ENCODE data around the gene PPP1R3G.
"Not testable (repeated sequence)": the region's sequence is repeated elsewhere in the genome, so short reads cannot be mapped to it uniquely, and the experiment has no call there.

PPP1R3G gene

DNA sequence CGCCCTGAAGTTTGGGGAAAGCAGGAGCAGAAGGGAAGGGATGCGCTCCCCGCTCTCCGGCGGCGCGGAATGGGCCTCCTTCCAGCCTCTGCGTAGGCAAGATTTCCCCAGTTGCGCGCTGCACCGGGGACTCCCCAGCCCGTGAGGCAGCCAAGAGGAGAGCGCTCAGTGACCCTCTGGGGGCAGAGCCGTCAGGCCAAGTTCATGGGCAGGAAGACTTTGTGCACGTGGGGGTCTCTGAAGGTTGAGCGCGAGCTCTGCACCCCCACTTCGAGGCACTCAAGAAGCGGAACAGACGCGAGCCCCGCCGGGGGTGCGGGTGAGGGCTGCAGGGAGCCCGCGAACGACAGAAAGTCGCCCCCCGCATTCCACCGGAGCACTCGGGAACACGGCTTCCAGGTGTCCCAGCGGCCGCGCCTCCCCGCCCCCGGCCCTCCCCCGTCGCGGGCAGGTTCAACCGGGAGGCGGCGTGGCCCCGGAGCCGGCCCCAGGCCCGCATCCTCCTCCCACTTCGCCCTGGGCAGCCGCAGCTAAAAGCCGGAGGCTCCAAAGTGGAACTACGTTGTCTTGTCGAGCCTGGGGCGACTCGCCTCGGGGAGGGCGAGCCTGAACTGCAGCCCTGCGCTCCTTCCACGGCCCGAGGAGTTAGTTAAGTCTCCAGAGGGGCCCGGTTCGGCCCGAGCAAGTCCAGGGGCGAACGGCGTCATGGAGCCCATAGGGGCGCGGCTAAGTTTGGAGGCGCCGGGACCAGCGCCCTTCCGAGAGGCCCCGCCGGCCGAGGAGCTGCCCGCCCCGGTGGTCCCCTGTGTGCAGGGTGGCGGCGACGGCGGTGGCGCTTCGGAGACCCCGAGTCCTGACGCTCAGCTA is at the start of gene PPP1R3G:
Gene PPP1R3G, plus strand, starts transcription at position 561 of the 867 bp plus-strand sequence. Its CDS starts 145 bp downstream, at position 706.
- no peak for DNase-seq (ENCODE audit: low read depth in 2 of 2)

DNA sequence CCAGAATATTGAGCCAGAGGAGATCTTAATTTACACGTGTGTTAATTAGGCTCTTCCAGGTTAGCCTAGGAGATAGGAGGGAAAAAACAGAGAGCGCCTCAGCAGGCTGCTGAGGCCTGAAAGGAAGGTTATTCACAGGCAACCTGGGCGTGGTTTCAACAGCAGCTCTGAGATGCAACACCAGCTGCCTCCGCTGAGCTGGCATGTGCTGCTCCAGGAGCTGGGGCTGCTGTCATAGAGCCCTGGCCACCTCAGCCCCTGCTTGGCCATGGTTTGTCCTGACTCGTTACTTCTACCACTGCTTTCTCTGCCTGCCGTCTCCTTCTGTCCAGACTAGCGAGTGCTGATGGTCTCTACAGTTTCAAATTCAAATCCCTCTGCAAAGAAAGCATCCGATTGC is 48.9 kb upstream of the PPP1R3G start:
- no peak for DNase-seq (ENCODE audit: low read depth in 2 of 2)

DNA sequence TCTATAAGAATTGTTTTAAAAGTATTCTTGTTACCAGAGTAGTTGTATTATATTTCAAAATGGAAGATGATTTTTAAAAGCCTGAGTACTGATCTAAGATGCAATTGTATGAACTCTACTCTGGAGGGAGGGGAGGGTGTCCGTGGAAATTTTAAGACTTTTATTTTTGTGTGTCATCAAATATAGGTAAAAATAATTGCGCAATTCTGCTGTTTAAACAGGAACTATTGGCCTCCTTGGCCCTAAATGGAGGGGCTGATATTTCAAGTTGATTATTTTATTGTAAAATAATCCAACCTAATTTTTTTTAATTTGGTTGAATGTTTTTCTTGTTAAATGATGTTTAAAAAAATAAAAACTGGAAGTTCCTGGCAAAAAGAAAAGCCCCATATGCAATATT is 43.2 kb upstream of the PPP1R3G start:
- no peak for DNase-seq (ENCODE audit: low read depth in 2 of 2)

DNA sequence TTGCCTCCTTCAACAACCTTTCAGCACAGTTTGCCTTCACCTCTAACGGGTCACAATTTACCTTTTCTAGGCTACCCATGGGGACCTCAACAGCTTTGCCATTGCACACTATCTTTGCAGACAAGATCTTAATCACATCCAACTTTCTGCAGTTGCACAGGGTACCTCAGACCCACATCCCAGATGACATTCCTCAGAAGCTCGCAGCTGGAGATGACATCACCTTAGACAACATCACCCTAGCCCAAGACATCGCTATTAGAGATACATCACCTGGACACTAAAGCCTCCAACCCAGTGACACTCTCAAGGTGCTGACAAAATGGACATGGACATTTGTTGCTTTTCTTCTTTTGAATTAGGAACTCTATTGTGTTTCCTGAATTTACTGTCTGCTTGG is 42.7 kb upstream of the PPP1R3G start:
- no peak for DNase-seq (ENCODE audit: low read depth in 2 of 2)

DNA sequence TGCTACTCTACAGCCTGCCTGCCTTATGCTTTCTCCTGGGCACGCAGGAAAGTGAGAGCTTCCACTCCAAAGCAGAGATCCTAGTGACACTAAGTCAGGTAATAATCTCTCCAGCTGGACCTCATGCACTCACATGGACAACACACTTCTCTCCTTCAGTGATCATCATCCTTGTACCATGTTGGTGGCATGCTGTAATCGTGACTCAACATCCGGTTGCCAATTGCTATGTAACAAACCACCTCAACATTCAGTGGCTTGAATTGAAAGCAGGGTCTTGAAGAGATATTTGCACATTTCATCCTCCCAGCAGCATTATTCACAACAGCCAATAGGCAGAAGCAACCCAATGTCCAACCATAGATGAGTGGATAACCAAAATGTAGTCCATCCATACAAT is 40.3 kb upstream of the PPP1R3G start:
- DNase-seq (ENCODE audit: low read depth in 2 of 2), result no peak

DNA sequence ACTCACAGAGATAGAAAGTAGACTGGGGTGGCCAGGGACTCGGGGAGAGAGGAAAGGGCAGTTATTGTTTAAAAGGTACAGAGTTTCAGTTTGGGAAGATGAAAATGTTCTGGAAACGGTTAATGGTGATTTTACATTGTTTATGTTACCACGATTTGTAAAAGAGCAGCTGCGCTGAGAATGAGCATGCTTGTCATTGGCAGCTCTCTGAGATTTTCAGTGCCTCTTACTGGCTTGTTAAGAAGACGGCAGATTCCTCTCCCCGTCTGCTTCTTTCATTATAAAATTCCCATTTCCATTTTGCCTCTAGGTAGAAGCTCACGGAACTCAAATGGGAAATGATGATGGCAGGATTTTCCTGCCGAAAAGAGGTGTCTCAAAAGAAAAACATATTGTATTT is 39.7 kb upstream of the PPP1R3G start:
- no peak for DNase-seq (ENCODE audit: low read depth in 2 of 2)

DNA sequence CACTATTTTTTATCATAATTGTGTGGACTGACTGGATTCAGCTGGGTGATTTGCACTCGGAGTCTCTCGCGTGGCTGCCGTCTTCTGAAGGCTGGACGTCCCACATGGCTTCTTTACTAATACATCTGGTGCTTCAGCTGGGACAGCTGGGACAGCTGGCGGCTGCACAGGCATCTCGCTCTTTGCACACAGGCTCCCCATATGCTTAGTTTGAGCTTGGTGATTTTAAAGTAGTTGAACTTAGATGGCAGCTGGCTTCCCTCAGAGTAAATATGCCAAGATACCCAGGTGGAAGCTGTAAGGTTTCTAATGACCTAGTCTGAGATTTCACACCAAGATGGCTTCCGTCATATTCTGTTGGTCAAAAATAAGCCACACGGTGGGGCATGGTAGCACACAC is 38.7 kb upstream of the PPP1R3G start:
- DNase-seq (ENCODE audit: low read depth in 2 of 2), result no peak

DNA sequence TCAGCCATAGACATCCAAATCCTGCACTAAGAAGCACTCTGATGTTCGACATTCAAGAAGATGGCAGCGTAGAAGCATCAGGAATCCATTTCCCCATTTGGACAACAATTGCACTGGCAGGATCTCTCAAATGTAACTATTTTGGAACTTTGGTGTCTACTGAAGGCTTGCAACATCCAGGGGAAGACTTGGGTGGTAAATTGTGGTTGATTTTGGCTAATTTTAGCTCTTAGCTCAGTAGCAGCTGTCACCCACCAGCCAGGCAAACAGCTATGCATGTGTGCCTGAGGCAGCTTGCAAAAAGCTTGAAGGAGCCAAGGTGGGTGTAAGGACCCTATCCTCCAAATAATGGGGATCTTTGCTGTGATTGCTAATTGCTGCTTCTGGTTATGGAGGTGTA is 35.1 kb upstream of the PPP1R3G start:
- DNase-seq (ENCODE audit: low read depth in 2 of 2), result no peak

DNA sequence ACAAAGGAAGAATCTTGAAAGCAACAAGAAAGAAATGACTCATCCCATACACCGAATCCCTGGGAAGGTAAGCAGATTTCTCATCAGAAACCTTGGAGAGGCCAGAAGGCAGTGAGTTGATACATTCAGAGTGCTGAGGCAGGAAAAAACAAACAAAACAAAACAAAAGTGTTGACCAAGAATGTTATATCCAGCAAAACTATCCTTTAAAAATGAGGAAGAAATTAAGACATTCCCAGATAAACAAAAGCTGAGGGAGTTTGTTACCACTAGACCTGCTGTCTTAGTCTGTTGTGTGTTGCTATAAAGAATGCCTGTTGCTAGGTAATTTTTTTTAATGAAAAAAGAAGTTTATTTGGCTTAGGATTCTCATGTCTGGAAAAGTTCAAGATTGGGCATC is 33.7 kb upstream of the PPP1R3G start:
- no peak for DNase-seq (ENCODE audit: low read depth in 2 of 2)

DNA sequence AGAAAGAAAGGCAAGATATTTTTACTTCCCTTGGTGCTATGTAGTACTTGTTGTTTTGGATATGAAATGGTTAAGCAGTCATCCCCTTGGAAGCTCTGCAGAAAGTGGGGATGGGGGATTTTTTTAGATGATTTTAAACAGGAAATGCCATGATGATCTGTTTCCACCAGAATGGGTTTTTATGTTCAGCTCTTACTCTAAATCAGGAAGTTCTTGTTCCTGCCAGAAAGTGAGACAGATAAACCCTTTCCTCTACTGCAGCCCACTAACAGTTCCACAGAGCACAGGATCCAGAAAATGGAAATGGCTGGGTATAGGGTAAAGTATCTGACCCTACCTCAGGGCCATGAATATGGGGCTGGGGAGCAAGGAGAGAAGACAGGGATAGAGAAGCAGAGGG is 32.1 kb upstream of the PPP1R3G start:
- no peak for DNase-seq (ENCODE audit: low read depth in 2 of 2)

DNA sequence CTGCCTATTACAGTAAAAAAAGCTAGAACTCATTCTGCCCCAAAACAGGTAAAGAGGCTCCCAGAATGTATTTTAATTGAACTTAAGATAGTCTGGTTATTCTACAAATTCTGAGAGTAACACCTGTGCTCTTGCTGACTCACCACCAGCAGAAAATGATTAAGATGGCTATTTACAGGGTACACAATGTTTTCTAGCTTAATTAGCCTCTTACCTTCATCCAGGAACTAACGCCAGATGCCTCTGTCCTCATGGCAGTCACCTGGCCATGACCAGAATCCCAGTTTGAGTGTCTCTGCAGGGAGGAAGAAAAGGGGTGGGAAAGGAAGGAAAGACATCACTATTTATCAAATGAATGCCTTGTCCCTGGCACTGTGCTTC is 31.3 kb upstream of the PPP1R3G start:
- DNase-seq (ENCODE audit: low read depth in 2 of 2), result no peak

DNA sequence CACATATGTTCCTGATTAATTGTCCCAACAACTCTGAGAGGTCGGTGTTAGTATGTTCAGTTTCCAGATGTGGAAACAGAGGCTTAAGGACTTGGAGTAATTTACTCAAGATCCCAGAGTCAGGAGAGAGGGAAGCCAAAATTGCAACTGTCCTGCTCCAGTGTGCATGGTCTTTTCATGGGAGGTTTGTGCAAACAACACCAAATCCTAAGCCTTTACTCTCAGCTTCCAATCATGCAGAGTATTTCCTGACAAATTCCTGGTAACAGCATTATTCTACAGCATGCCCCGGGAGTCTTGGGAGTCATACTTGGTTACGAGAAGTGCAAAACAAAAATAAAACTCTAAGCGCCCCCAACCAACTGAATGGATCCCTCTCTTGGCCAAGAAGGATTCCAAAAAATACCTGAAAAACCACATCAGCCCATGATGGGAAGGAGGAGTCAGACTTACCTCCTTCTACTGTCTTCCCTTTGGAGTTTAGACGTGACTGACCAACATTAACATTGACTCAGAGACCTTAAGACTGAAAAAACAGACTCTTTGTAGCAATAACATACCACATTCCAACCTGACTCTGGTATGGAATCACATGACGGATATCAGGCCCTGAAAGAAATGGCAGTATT is 30.8 kb upstream of the PPP1R3G start:
- DNase-seq (ENCODE audit: low read depth in 2 of 2), result no peak

DNA sequence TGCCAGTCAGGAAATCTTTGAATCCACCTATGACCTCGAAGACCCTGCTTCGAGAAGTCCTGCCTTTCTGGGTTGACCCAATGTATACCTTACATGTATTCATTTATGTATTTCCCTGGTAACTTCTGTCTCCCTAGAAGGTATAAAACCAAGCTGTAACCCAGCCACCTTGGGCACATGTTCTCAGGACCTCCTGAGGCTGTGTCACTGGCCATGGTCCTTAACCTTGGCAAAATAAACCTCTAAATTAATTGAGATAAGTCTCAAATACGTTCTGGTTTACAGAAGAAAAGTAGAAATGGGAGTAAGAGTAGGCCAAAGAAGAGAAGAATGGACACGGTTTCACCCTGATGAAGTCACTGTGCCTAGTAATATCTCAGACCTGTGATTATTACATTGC is 30.0 kb upstream of the PPP1R3G start:
- DNase-seq (ENCODE audit: low read depth in 2 of 2), result no peak

DNA sequence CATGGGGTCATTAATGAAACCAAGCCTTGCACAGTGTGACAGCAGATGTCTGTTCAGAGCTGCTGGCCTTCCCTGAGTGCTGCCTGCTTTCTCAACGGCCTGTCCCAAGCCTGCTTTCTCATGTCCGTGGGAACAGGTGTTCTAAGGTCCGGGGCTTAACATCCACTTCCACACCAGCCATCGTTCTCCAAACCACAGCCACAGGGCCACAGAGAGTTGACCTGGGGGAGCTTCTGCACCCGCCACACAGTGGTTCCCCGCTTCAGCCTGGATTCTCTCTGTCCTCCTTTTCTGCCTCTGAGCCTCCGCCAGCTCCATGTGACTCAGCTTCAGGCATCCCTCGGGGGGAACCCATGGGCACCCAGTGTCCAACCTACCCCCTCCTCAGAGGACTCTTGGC is 26.9 kb upstream of the PPP1R3G start:
- no peak for DNase-seq (ENCODE audit: low read depth in 2 of 2)

DNA sequence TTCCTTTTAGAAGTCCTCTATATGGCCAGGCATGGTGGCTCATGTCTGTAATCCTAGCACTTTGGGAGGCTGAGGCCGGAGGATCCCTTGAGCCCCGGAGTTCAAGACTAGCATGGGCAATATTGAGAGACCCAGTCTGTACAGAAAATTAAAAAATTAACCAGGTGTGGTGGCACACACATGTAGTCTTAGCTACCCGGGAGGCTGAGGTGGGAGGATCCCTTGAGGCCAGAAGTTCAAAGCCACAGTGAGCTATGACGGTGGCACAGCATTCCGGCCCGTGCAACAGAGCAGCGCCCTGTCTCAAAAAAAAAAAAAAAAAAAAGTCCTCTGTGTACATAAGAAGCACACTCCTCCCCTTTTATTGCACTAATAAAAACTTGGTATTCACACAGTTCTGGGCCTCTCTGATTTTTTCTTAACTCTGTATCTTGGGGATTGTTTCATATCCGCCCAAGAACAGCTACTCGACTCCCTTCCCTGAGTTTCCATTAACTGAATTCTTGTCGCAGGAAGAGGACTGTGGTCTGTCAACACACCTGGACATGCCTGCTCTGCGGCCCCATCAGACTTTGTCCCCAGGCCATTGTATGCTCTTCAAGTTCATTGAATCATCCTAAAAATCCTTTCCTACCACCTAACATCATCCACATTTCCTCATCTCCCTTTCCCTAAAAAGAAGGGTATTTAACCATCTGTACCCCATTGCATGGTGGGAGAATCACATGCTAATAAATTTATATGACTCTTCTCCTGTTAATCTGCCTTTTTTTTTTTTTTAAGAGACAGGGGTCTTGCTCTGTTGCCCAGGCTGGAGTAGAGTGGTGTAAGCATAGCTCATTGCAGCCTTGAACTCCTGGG is 25.9 kb upstream of the PPP1R3G start:
- no peak for DNase-seq (ENCODE audit: low read depth in 2 of 2)

DNA sequence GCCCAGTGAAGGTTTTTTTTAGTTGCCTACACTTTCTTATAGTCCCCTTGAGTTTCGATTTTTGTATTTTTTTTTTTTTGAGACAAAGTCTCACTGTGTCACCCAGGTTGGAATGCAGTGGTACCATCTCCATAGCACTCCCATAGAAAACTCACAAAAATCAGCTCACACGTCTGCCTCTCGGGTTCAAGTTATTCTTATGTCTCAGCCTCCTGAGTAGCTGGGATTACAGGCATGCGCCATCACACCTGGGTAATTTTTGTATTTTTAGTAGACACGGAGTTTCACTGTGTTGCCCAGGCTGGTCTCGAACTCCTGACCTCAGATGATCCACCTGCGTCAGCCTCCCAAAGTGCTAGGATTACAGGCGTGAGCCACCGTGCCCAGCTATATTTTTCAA is 24.7 kb upstream of the PPP1R3G start:
- not testable (repeated sequence) for DNase-seq (ENCODE audit: low read depth in 2 of 2)

DNA sequence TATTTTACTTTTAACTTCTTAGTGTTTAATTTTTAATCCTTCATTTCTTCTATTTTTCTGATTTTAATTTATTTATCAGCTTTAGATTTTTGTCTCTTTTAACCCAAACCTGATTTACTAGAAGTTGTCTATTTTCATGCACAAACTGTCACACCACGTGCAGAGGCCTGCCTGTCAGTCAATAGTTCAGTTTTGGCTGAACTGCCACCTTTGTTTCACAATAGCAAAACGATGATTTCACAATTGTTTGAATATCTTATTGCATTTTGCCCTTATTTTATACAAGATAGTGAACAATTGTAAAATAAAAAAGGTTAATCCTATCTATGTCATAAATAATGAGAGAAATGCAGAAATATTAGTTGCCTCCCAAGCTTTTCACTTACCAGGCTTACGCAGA is 24.0 kb upstream of the PPP1R3G start:
- no peak for DNase-seq (ENCODE audit: low read depth in 2 of 2)

DNA sequence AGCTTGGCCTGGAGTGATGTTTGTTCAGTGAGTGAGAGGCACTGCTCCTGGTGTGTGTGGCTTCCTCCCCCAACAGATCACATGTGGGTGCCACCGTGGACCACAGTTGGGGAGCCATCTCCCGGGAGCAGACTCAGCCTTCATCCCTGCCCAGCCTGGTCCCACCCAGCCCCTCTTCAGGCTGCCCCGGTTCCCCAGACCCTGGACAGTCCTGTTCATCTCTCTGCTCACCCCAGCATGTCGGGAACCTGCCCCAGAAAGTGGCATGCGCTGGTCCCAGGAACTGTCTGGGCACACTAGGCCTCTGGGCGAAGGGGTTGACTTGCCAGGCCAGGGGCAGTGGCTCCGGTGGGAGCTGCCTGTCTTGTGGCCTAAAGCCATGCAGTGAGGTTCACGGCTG is 21.5 kb upstream of the PPP1R3G start:
- no peak for DNase-seq (ENCODE audit: low read depth in 2 of 2)

DNA sequence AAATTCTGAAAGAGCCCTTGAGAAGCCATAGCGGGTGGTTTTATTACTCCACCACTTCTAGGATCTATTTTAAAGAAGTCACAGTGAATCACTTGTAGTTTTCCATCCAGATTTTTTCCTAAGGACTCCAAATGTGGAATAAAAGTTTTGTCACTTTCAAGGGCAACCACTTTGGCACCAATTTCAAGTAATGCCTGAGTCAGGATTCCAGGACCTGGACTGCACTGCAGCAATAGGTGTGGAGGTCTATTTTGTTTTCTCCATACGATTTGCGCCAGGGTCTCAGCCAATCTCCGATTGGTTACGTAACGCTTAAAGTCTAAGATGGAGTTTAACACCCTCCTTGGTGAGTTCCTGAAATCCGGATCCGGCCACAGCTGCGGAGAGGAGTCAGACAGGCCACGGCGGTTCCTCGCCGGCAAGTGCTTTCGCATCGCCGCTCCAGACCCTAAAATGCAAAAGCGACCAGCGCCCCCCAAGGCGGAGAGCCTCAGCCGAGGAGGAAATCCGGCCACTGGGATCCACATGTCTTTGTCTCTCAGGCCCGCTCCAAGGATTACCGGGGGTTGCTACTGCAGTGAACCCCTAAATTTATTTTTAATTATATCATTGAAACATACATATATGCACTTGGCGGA is 18.6 kb upstream of the PPP1R3G start:
- no peak for DNase-seq (ENCODE audit: low read depth in 2 of 2)

DNA sequence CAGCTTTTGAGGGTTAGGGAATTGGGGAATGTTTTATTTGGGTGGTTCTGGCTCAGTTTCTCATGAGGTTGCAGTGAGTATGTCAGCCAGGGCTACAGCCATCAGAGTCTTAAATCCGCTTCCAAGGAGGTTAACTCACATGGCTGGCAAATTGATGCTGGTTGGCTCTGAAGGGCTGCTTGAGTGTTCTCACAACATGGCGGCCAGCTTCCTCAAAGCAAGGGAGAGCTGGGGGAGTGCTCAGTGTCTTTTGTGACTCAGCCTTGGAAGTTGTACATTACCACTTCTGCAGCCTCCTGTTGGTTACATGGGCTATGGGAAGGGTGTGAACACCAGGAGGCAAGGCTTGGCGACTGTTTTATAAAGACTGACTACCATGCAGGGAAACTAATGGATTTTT is 17.8 kb upstream of the PPP1R3G start:
- no peak for DNase-seq (ENCODE audit: low read depth in 2 of 2)

DNA sequence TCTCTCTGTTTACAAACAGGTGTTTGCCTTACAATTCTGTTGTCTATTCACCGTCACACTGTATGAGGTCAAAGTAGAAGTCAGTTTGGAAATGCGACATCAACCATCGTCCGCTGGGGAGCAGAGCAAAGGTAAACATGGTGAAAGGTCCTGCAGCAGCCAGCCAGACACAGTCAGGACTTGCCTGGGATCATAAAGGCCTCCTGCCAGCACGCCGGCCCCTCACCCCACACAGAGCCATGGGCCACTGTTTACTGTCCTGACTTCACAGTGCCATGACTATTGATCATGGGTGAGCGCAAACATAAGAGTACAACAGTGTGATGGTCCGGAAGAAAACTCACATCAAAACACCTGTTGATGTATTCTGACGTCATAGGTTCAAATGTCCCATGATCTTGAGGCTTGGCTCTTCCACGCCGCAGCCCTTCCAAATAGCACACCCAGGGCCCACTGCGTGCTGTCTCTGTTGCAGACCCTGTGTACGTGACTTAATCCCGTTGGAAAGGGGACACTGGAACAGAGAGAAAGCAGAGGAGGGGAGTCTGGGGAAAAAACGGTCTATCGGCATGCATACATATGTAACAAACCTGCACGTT is 16.9 kb upstream of the PPP1R3G start:
- no peak for DNase-seq (ENCODE audit: low read depth in 2 of 2)

DNA sequence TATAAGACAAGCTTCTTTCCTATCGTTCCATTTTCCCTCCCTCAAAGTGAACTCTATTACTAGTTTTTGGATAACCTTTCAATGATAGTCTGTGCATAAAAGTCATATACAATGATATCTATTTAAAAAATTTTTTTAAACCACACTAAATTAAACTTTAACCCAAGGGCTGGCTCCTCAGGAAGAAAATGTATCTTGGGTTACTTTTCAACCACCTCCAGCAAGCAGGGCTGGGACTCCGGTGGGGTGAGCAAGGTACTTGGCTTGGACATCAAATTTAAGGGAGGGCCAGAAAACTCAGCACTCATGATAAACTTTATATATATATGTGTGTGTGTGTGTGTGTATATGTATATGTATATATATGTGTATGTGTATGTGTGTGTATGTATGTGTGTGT is 13.9 kb upstream of the PPP1R3G start:
- no peak for DNase-seq (ENCODE audit: low read depth in 2 of 2)

Data from stimulated activated CD4-positive, alpha-beta T cell treated with anti-CD3 and anti-CD28 coated beads, Interleukin-15, amount 100 ng/mL, for 48 hours (primary cell).